Mucosa of descending colon (tissue), 3 donors: Measurements from ENCODE around the gene USP6. TPM values are rescaled to one million over a fixed set of nuclear protein-coding genes. Genes with fewer than 3 reads are reported as not detected.

Experiments
- ATAC-seq: fragments of 200-7000 bp; cut with Tn5 transposase; one replicate; pipeline ENCODE4 v1.9.1; 2020; ENCODE audit warnings: mild to moderate bottlenecking, moderate library complexity
- DNase-seq, 3 donors: peaks; one replicate each; pipeline ENCODE4 v3.0.0-alpha.2; 2020
- H3K36me3 ChIP-seq: fragments of 200-600 bp; one replicate; pipeline ENCODE4 v1.8.0; 2021; ENCODE audit warnings: low read depth, mild to moderate bottlenecking
- H3K4me1 ChIP-seq: fragments of 200-600 bp; one replicate; pipeline ENCODE4 v1.8.0; 2021; ENCODE audit warnings: low read depth, mild to moderate bottlenecking
- H3K4me3 ChIP-seq: fragments of 200-600 bp; one replicate; pipeline ENCODE4 v1.8.0; 2021; ENCODE audit warnings: mild to moderate bottlenecking
- H3K9me3 ChIP-seq: fragments of 200-600 bp; one replicate; pipeline ENCODE4 v1.8.0; 2021; ENCODE audit warnings: mild to moderate bottlenecking
- CTCF ChIP-seq: fragments of 200-600 bp; IDR thresholded peaks from one replicate; pipeline ENCODE4 v1.8.0; 2022; ENCODE audit warnings: antibody characterized with exemption, mild to moderate bottlenecking
- intact Hi-C, 2 donors: fragments of 100-400 bp; cut with DNase I in 1 of 2; cut with micrococcal nuclease in 1 of 2; formaldehyde crosslinking; loops; one replicate each; pipeline versions ENCODE4 v1.11.0 to v1.11.1; 2022; cut with DNase I, micrococcal nuclease
- total RNA-seq, 3 donors: library from RNA; stranded (reverse); fragmentation: NEBNext Ultra II Directional in 2 of 3; extraction: Animal tissue kit (Norgen Biotek cat#: 25700) in 2 of 3; gene quantifications; one replicate each; pipeline versions ENCODE4 v1.2.1 to v1.2.4, GENCODE V29; 2021 to 2023
- donor health status: DM: no; HTN: no; CAD: no; lungs with moderate emphysema.
- donor health status: DM: no; HTN: no; CAD: no.
- donor health status: DM: no; HTN: yes; CAD: no.

USP6 gene
- total RNA-seq, 3 donors from 2014 or later = 0.09 to 0.10 TPM; not detected in 1

- no peak for DNase-seq
- ATAC-seq = no peak
- intact Hi-C loops = no loop called here
- no peak for TF ChIP-seq CTCF
- Histone ChIP-seq H3K36me3 (no peaks in the 10 kb centered on the region), H3K4me1 (no peaks in the 10 kb centered on the region), H3K9me3 (peaks cover 98% of the 10 kb centered on the region), H3K4me3 (no peak overlapping the region)
Measured at GRCh38 chr17:5183410-5183793, 67.6 kb downstream of the USP6 start.

GRCh38 chr17:5184288-5184687 lies 68.5 kb downstream of the USP6 start:
- no peak for TF ChIP-seq CTCF
- Histone ChIP-seq H3K4me3 (no peak overlapping the region), H3K36me3 (no peaks in the 10 kb centered on the region), H3K4me1 (no peaks in the 10 kb centered on the region), H3K9me3 (peaks cover 98% of the 10 kb centered on the region)
- DNase-seq = no peak
- intact Hi-C loops = no loop called here
- no peak for ATAC-seq

GRCh38 chr17:5191541-5192417 lies 75.9 kb downstream of the USP6 start, which contains the start of gene ZNF594:
Gene ZNF594 (minus strand): TSS chr17:5191868. CDS start chr17:5184256, 7,612 bp downstream.
- Histone ChIP-seq H3K9me3 (peaks cover 25% of the 10 kb centered on the region), H3K4me1 (peaks cover 5% of the 10 kb centered on the region), H3K36me3 (no peaks in the 10 kb centered on the region), H3K4me3 (peak within 1 kb of the TSS; percentile 48)
- TF ChIP-seq CTCF = peak; percentile 78
- intact Hi-C loops = no loop called here
- DNase-seq (peak; percentile 95 to 98 (median 97)), ATAC-seq (peak; percentile 100)

- peaks cover 5% of the 10 kb centered on the region for H3K4me1 ChIP-seq
- no peak overlapping the region for H3K4me3 ChIP-seq
- H3K9me3 ChIP-seq = peaks cover 1% of the 10 kb centered on the region
- ATAC-seq (no peak), DNase-seq (no peak)
- no peak for TF ChIP-seq CTCF
- no peaks in the 10 kb centered on the region for H3K36me3 ChIP-seq
- intact Hi-C loops = no loop called here
Measured at GRCh38 chr17:5194346-5194745, 78.5 kb downstream of the USP6 start.

- Histone ChIP-seq H3K4me1 (peaks cover 1% of the 10 kb centered on the region), H3K9me3 (no peaks in the 10 kb centered on the region), H3K36me3 (no peaks in the 10 kb centered on the region), H3K4me3 (no peak overlapping the region)
- DNase-seq (no peak), ATAC-seq (peak; percentile 39)
- intact Hi-C loops = no loop called here
- TF ChIP-seq CTCF = no peak
Measured at GRCh38 chr17:5198472-5198871, 82.6 kb downstream of the USP6 start.
